ENCODE measurements around the gene PWP2.
A peak's percentile ranks its signal among the peaks of the same experiment; 100 is the strongest.

Gene PWP2

DNA sequence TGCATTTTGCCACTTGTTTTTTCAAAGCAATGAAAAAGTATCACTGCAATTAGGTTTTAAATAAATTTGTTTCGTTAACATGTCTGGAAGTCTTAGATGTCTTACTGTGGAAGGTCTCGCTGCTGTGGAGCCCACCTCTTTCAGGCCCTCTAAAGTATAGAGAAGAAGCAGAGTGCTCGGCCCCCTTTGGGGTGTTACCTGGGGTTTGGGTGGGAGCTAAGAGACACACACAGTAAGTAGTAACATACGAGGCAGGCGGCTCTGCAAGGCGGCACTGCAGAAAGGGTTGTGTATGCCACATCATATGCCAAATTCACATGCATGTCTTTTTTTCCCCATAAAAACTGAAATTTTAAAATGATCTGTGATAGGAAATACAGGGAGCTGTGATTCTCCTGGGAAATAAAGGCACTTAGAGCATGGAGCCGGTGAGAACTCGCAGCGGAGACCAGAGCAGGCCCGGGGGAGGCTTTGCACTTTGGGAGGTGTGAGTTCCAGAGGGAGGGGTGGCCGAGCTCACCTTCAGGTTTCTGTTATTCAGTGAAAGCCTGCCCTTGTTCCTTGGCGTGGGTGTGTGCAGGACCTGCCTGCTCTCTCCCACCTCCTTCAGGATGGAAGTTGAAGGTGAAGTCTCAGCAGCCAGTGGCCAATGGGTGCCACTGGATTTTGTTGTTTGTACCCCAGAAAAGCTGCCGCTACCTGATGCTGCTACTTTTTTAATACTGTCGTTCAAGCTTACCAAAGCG, 35.7 kb upstream of the PWP2 start:
- 95% methylated on average over 11 of the region's 15 CpGs for WGBS (ENCODE audit: insufficient coverage)
- Histone ChIP-seq H3K4me3 (ENCODE audit: control insufficient read depth in 1 of 7, extremely low read depth in 1 of 7, insufficient read depth in 4 of 7, low read depth in 2 of 7, low read length in 6 of 7) (no peak overlapping the region), H3K9me3 (ENCODE audit: control extremely low read depth in 1 of 5, control insufficient read depth in 4 of 5, insufficient read depth in 2 of 5, low read depth in 1 of 5, low read length in 4 of 5) (no peaks in the 10 kb centered on the region), H3K4me1 (ENCODE audit: control extremely low read depth in 1 of 4, control insufficient read depth in 4 of 4, insufficient read depth in 4 of 4, low read length in 3 of 4) (no peaks in the 10 kb centered on the region), H3K36me3 (ENCODE audit: control insufficient read depth in 4 of 4, insufficient read depth in 4 of 4, low read length in 3 of 4) (peaks cover 10 to 80% (median 42%) of the 10 kb centered on the region in 4 experiments), H3K27ac (ENCODE audit: insufficient read depth in 1 of 2, low read depth in 1 of 2, low read length in 2 of 2, poor library complexity in 1 of 2, severe bottlenecking in 2 of 2) (no peak overlapping the region), H3K27me3 (replicated peaks in 2 of 5; ENCODE audit: control insufficient read depth in 4 of 5, insufficient read depth in 5 of 5, low read length in 4 of 5) (no peaks in the 10 kb centered on the region)
- no peak for DNase-seq
- CTCF ChIA-PET, result interaction anchor here (2.2 kb wide), 1 partner anchor 14 kb away, joined by 6 read pairs; no protein-coding TSS in a partner anchor
- POLR2A ChIA-PET, result no interaction called here

DNA sequence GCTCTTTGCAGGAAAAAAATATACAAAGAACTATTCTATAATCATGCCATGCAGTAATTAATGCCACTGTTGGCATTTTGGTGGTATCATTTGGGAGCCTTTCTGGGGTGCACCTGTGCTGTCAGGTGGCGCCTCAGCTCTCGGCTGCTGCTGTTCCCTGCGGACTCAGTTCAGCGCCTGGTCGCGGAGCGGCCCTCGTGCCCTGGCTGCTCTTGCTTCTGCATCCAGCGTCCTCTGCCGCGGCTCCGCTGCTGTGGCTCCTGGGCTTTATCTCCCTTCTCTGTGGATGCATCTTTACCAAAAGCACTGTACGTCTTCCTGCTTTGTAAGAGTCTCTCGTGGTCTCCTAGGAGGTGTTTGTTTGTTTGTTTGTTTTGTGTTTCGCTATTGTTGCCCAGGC, 35.1 kb upstream of the PWP2 start:
- no peaks in the 10 kb centered on the region for H3K27me3 ChIP-seq (replicated peaks in 2 of 5; ENCODE audit: control insufficient read depth in 4 of 5, insufficient read depth in 5 of 5, low read length in 4 of 5)
- 98% methylated on average over 13 of the region's 15 CpGs for WGBS (ENCODE audit: insufficient coverage)
- no peaks in the 10 kb centered on the region for H3K4me1 ChIP-seq (ENCODE audit: control extremely low read depth in 1 of 4, control insufficient read depth in 4 of 4, insufficient read depth in 4 of 4, low read length in 3 of 4)
- peaks cover 10 to 79% (median 45%) of the 10 kb centered on the region in 4 experiments for H3K36me3 ChIP-seq (ENCODE audit: control insufficient read depth in 4 of 4, insufficient read depth in 4 of 4, low read length in 3 of 4)
- H3K4me3 ChIP-seq (ENCODE audit: control insufficient read depth in 1 of 7, extremely low read depth in 1 of 7, insufficient read depth in 4 of 7, low read depth in 2 of 7, low read length in 6 of 7), result no peak overlapping the region
- H3K9me3 ChIP-seq (ENCODE audit: control extremely low read depth in 1 of 5, control insufficient read depth in 4 of 5, insufficient read depth in 2 of 5, low read depth in 1 of 5, low read length in 4 of 5), result no peaks in the 10 kb centered on the region
- CTCF ChIA-PET, result interaction anchor here (2.2 kb wide), 1 partner anchor 13 kb away, joined by 6 read pairs; no protein-coding TSS in a partner anchor
- POLR2A ChIA-PET, result no interaction called here
- H3K27ac ChIP-seq (ENCODE audit: insufficient read depth in 1 of 2, low read depth in 1 of 2, low read length in 2 of 2, poor library complexity in 1 of 2, severe bottlenecking in 2 of 2), result no peak overlapping the region
- no peak for DNase-seq

DNA sequence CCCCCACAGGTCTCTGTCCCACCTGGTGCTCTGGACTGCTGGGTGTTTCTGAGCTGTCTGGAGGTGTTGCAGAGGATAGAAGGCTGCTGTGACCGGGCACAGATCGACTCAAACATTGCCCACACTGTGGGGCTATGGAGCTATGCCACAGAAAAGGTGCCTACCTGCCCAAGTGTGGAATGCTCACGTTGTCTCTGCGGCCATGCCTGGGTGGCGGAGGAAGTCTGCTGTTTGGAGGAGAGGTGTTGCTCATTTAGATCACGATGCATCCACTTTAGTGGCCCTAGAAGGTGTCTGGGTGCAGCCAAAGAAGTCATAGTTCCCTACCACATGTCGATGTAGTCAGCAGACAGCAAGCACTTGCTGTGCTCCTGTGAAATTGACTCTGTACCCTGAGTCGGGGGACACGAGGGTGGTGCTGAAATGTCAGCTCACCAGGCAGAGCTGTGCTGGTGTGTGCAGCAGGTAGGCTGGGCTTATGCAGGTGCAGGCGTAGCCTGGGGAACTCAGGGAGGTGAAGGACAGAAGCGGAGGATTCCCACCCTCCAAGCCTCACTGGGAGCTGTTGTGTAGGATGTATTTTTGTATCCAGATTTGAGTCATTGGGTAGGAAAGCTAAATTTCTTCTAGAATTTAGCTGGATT, 32.8 kb upstream of the PWP2 start:
- Histone ChIP-seq H3K27me3 (replicated peaks in 2 of 5; ENCODE audit: control insufficient read depth in 4 of 5, insufficient read depth in 5 of 5, low read length in 4 of 5) (no peaks in the 10 kb centered on the region), H3K4me1 (ENCODE audit: control extremely low read depth in 1 of 4, control insufficient read depth in 4 of 4, insufficient read depth in 4 of 4, low read length in 3 of 4) (no peaks in the 10 kb centered on the region), H3K27ac (ENCODE audit: insufficient read depth in 1 of 2, low read depth in 1 of 2, low read length in 2 of 2, poor library complexity in 1 of 2, severe bottlenecking in 2 of 2) (no peak overlapping the region), H3K4me3 (ENCODE audit: control insufficient read depth in 1 of 7, extremely low read depth in 1 of 7, insufficient read depth in 4 of 7, low read depth in 2 of 7, low read length in 6 of 7) (no peak overlapping the region), H3K36me3 (ENCODE audit: control insufficient read depth in 4 of 4, insufficient read depth in 4 of 4, low read length in 3 of 4) (peaks cover 6 to 83% (median 53%) of the 10 kb centered on the region in 4 experiments), H3K9me3 (ENCODE audit: control extremely low read depth in 1 of 5, control insufficient read depth in 4 of 5, insufficient read depth in 2 of 5, low read depth in 1 of 5, low read length in 4 of 5) (no peaks in the 10 kb centered on the region)
- WGBS (ENCODE audit: insufficient coverage), result 95% methylated on average over 8 of the region's 11 CpGs
- ChIA-PET CTCF (interaction anchor here (0.6 to 1.5 kb wide), 5 partner anchors 9 to 63 kb away, joined by 3 to 5 read pairs (median 4); partner anchors contain the start of gene TRAPPC10), POLR2A (interaction anchor here (0.8 kb wide), 1 partner anchor 10 kb away, joined by 4 read pairs; no protein-coding TSS in a partner anchor)
- DNase-seq, result no peak

DNA sequence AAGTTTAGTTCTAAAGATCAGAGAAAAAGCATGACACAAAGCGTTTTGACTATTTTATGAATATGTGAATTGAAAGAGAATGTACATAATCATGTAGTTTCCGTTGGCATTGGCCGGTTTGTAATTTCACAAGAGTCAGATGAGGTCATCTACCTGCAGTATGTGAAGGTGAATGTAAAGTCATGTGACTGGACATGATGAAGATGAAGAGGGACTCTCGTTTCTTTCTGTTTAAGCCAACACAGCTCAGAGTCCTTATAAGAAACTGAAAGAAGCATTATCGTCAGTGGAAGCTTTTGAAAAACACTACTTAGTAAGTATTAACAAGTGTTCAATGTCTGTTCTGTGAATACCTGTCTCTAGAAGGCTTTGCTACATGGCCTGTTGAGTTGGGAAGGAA, 30.9 kb upstream of the PWP2 start:
- peak overlapping the region in 1 of 2 experiments; percentile 3 for H3K27ac ChIP-seq (ENCODE audit: insufficient read depth in 1 of 2, low read depth in 1 of 2, low read length in 2 of 2, poor library complexity in 1 of 2, severe bottlenecking in 2 of 2)
- no peak for DNase-seq
- H3K4me1 ChIP-seq (ENCODE audit: control extremely low read depth in 1 of 4, control insufficient read depth in 4 of 4, insufficient read depth in 4 of 4, low read length in 3 of 4), result no peaks in the 10 kb centered on the region
- peaks cover 6 to 76% (median 54%) of the 10 kb centered on the region in 4 experiments for H3K36me3 ChIP-seq (ENCODE audit: control insufficient read depth in 4 of 4, insufficient read depth in 4 of 4, low read length in 3 of 4)
- POLR2A ChIA-PET, result interaction anchor here (0.7 kb wide), 1 partner anchor 8 kb away, joined by 5 read pairs; no protein-coding TSS in a partner anchor
- no peaks in the 10 kb centered on the region for H3K9me3 ChIP-seq (ENCODE audit: control extremely low read depth in 1 of 5, control insufficient read depth in 4 of 5, insufficient read depth in 2 of 5, low read depth in 1 of 5, low read length in 4 of 5)
- CTCF ChIA-PET, result no interaction called here
- WGBS (ENCODE audit: insufficient coverage), result 93% methylated on average over 4 of the region's 5 CpGs
- H3K4me3 ChIP-seq (ENCODE audit: control insufficient read depth in 1 of 7, extremely low read depth in 1 of 7, insufficient read depth in 4 of 7, low read depth in 2 of 7, low read length in 6 of 7), result no peak overlapping the region
- no peaks in the 10 kb centered on the region for H3K27me3 ChIP-seq (replicated peaks in 2 of 5; ENCODE audit: control insufficient read depth in 4 of 5, insufficient read depth in 5 of 5, low read length in 4 of 5)

DNA sequence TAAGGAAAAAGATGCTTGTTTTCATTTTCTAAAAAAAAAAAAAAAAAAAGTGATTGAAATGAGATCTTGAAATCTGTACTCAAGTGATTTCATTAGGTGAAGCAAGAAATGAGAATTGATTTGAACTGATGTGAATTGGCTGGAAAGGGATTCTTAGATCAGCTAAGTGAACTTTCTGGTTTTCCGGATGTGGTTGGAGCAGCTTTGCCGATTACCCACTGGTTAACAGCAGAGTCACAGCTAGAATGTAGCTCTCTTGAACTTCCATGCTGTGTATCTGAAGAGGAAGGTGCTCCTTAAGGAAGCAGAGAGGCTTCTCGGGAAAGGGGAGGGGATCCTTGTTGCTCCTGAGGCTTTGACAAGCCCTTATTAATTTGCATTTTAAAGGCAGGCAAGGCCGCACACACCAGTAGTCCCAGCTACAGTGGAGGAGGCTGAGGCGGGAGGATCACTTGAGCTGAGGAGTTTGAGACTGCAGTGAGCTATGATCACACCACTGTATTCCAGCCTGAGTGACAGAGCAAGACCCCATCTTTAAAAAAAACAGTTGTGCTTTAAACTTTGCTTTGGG, 28.7 kb upstream of the PWP2 start:
- H3K9me3 ChIP-seq (ENCODE audit: control extremely low read depth in 1 of 5, control insufficient read depth in 4 of 5, insufficient read depth in 2 of 5, low read depth in 1 of 5, low read length in 4 of 5), result no peaks in the 10 kb centered on the region
- no peak for DNase-seq
- CTCF ChIA-PET, result interaction anchor here (1.0 to 1.2 kb wide), 2 partner anchors 8 to 10 kb away, joined by 3 to 8 read pairs; no protein-coding TSS in a partner anchor
- H3K27me3 ChIP-seq (replicated peaks in 2 of 5; ENCODE audit: control insufficient read depth in 4 of 5, insufficient read depth in 5 of 5, low read length in 4 of 5), result no peaks in the 10 kb centered on the region
- no peak overlapping the region for H3K4me3 ChIP-seq (ENCODE audit: control insufficient read depth in 1 of 7, extremely low read depth in 1 of 7, insufficient read depth in 4 of 7, low read depth in 2 of 7, low read length in 6 of 7)
- H3K36me3 ChIP-seq (ENCODE audit: control insufficient read depth in 4 of 4, insufficient read depth in 4 of 4, low read length in 3 of 4), result peaks cover 8 to 78% (median 54%) of the 10 kb centered on the region in 4 experiments
- H3K27ac ChIP-seq (ENCODE audit: insufficient read depth in 1 of 2, low read depth in 1 of 2, low read length in 2 of 2, poor library complexity in 1 of 2, severe bottlenecking in 2 of 2), result no peak overlapping the region
- WGBS (ENCODE audit: insufficient coverage), result 95% methylated on average over 5 of the region's 5 CpGs
- POLR2A ChIA-PET, result interaction anchor here (0.7 kb wide), 1 partner anchor 12 kb away, joined by 3 read pairs; no protein-coding TSS in a partner anchor
- H3K4me1 ChIP-seq (ENCODE audit: control extremely low read depth in 1 of 4, control insufficient read depth in 4 of 4, insufficient read depth in 4 of 4, low read length in 3 of 4), result peaks cover 2 to 14% (median 11%) of the 10 kb centered on the region in 4 experiments

DNA sequence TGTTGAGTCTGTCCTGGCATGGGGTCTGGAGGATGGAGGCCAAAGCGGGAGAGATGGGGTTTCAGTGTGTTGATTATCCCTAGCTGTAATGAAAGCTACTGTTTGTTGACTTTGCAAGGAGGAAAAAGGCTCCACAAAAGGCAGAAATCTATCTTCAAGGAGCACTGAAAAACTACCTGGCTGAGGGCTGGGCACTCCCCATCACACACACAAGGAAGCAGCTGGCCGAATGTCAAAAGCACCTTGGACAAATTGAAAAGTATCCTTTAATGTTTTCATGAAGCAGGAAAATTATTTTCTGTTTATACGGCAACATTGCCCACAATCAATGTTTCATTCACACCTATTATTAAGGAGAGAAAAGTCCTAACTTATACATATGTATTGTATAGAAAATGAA, 27.8 kb upstream of the PWP2 start:
- WGBS (ENCODE audit: insufficient coverage), result 100% methylated on average over 1 of the region's 3 CpGs
- CTCF ChIA-PET, result no interaction called here
- H3K4me1 ChIP-seq (ENCODE audit: control extremely low read depth in 1 of 4, control insufficient read depth in 4 of 4, insufficient read depth in 4 of 4, low read length in 3 of 4), result peaks cover 7 to 24% (median 20%) of the 10 kb centered on the region in 4 experiments
- POLR2A ChIA-PET, result no interaction called here
- no peak overlapping the region for H3K27ac ChIP-seq (ENCODE audit: insufficient read depth in 1 of 2, low read depth in 1 of 2, low read length in 2 of 2, poor library complexity in 1 of 2, severe bottlenecking in 2 of 2)
- no peak overlapping the region for H3K4me3 ChIP-seq (ENCODE audit: control insufficient read depth in 1 of 7, extremely low read depth in 1 of 7, insufficient read depth in 4 of 7, low read depth in 2 of 7, low read length in 6 of 7)
- no peak for DNase-seq
- no peaks in the 10 kb centered on the region for H3K9me3 ChIP-seq (ENCODE audit: control extremely low read depth in 1 of 5, control insufficient read depth in 4 of 5, insufficient read depth in 2 of 5, low read depth in 1 of 5, low read length in 4 of 5)
- peaks cover 8 to 78% (median 52%) of the 10 kb centered on the region in 4 experiments for H3K36me3 ChIP-seq (ENCODE audit: control insufficient read depth in 4 of 4, insufficient read depth in 4 of 4, low read length in 3 of 4)
- H3K27me3 ChIP-seq (replicated peaks in 2 of 5; ENCODE audit: control insufficient read depth in 4 of 5, insufficient read depth in 5 of 5, low read length in 4 of 5), result no peaks in the 10 kb centered on the region
